OCI-LY1 (cell line): ENCODE measurements around the gene MAD1L1.

Experiments
- CTCF ChIP-seq: fragments of 200-600 bp; sonication (generic), shearing (Covaris generic); IDR thresholded peaks from 2 replicates; pipeline ENCODE4 v1.5.1; 2017; ENCODE audit warnings: mild to moderate bottlenecking, antibody characterized with exemption, low read length, moderate library complexity, mixed read lengths
- EZH2 ChIP-seq: fragments of 200-600 bp; sonication (generic), shearing (Covaris generic); IDR thresholded peaks from 2 replicates; pipeline ENCODE4 v1.8.0; 2017; ENCODE audit warnings: borderline replicate concordance, mixed run types, mild to moderate bottlenecking, antibody characterized with exemption, low read length, moderate library complexity, mixed read lengths

- no peak for TF ChIP-seq CTCF
- no peak for TF ChIP-seq EZH2
Measured at GRCh38 chr7:1979591-1980560, 252.9 kb downstream of the MAD1L1 start.
